H1 (cell line): Measurements from ENCODE around the gene PPP1CA. TPM values are rescaled to one million over a fixed set of nuclear protein-coding genes. Genes with fewer than 3 reads are reported as not detected.

Experiments used
- CTCF ChIA-PET: fragments of 300-600 bp; sonication (Branson Sonifier 250); formaldehyde crosslinking; loops from one replicate; lab custom pipeline; 2021; ENCODE audit not compliant: partially characterized antibody; lab: Charles Lee
- POLR2A ChIA-PET: fragments of 300-600 bp; sonication (Branson Sonifier 250); formaldehyde crosslinking; loops from one replicate; lab custom pipeline; 2021; ENCODE audit warnings: inconsistent platforms; ENCODE audit not compliant: partially characterized antibody; lab: Charles Lee
- DNase-seq, 2 experiments: peaks; one replicate each; pipeline versions ENCODE4 v3.0.0 to v3.0.0-alpha.2; 2010 to 2022; ENCODE audit warnings: low spot score in 2 of 2, low read depth in 1 of 2, mixed read lengths in 1 of 2
- FAIRE-seq: peaks from 2 replicates; lab custom pipeline; 2011; peaks lifted over from hg19 to GRCh38; lab: Jason Lieb, UNC
- H2AFZ ChIP-seq: 2 replicates; pipeline ENCODE4 v1.8.1; 2012; ENCODE audit warnings: low read length, inconsistent platforms
- H2AK5ac ChIP-seq: 2 replicates; pipeline ENCODE4 v1.6.1; 2013; ENCODE audit warnings: low read depth, low read length
- H2BK120ac ChIP-seq: replicated peaks from 2 replicates; pipeline ENCODE3; 2013; ENCODE audit warnings: low read depth, low read length, inconsistent platforms
- H2BK12ac ChIP-seq: 2 replicates; pipeline ENCODE4 v1.6.1; 2013; ENCODE audit warnings: low read depth, low read length
- H2BK15ac ChIP-seq: 2 replicates; pipeline ENCODE4 v1.6.1; 2013; ENCODE audit warnings: low read length
- H2BK20ac ChIP-seq: 2 replicates; pipeline ENCODE4 v1.6.1; 2013; ENCODE audit warnings: low read length
- H2BK5ac ChIP-seq: 2 replicates; pipeline ENCODE4 v1.6.1; 2013; ENCODE audit warnings: low read depth, low read length
- H3K14ac ChIP-seq: 2 replicates; pipeline ENCODE4 v1.6.1; 2013; ENCODE audit warnings: inconsistent platforms; ENCODE audit not compliant: insufficient read length
- H3K18ac ChIP-seq: 2 replicates; pipeline ENCODE4 v1.6.1; 2013; ENCODE audit warnings: low read length; ENCODE audit errors: extremely low read depth
- H3K23ac ChIP-seq: 2 replicates; pipeline ENCODE4 v1.6.1; 2013; ENCODE audit warnings: inconsistent platforms; ENCODE audit not compliant: insufficient read length
- H3K23me2 ChIP-seq: 2 replicates; pipeline ENCODE4 v1.6.1; 2013; ENCODE audit warnings: low read depth, low read length
- H3K27ac ChIP-seq: 2 replicates; pipeline ENCODE4 v1.6.1; 2011; ENCODE audit warnings: low read depth, low read length, inconsistent platforms
- H3K27me3 ChIP-seq, 4 experiments: replicated peaks in 1 of 4; 1 replicate in 1 of 4; 2 replicates in 3 of 4; pipeline versions ENCODE4 v1.6.1 to v1.8.1; 2011 to 2013; ENCODE audit warnings: low read length in 3 of 4, mild to moderate bottlenecking in 3 of 4, inconsistent platforms in 2 of 4, mixed read lengths in 2 of 4, moderate library complexity in 1 of 4; ENCODE audit not compliant: control insufficient read depth in 3 of 4, insufficient read depth in 3 of 4; ENCODE audit errors: extremely low read depth in 1 of 4
- H3K36me3 ChIP-seq, 4 experiments: 2 replicates each; pipeline versions ENCODE4 v1.6.1 to v1.8.1; 2011 to 2013; ENCODE audit warnings: mild to moderate bottlenecking in 4 of 4, low read length in 3 of 4, moderate library complexity in 2 of 4, control low read depth in 1 of 4, inconsistent platforms in 1 of 4; ENCODE audit not compliant: insufficient read depth in 4 of 4, control insufficient read depth in 2 of 4
- H3K4ac ChIP-seq: replicated peaks from 2 replicates; pipeline ENCODE3; 2013; ENCODE audit warnings: low read length, low read depth, mixed read lengths, inconsistent platforms; ENCODE audit not compliant: insufficient read length
- H3K4me1 ChIP-seq, 4 experiments: replicated peaks in 1 of 4; 1 replicate in 1 of 4; 2 replicates in 3 of 4; pipeline versions ENCODE4 v1.6.1 to v1.8.1; 2011 to 2013; ENCODE audit warnings: low read length in 3 of 4, inconsistent platforms in 2 of 4, mixed read lengths in 1 of 4; ENCODE audit not compliant: insufficient read depth in 4 of 4, control insufficient read depth in 3 of 4
- H3K4me2 ChIP-seq, 2 experiments: 2 replicates each; pipeline versions ENCODE4 v1.6.1 to v1.8.1; 2011 to 2013; ENCODE audit warnings: low read depth in 2 of 2, low read length in 2 of 2, control low read depth in 1 of 2, inconsistent platforms in 1 of 2, mild to moderate bottlenecking in 1 of 2; ENCODE audit not compliant: insufficient read depth in 1 of 2
- H3K4me3 ChIP-seq, 4 experiments: fragments of 200-600, 300-600 bp in 1 of 4; sonication (generic), shearing (Covaris generic), sonication (Bioruptor Twin) in 1 of 4; 2 replicates each; pipeline versions ENCODE4 v1.5.1 to v1.8.1; 2011 to 2016; ENCODE audit warnings: low read length in 4 of 4, low read depth in 3 of 4, control low read depth in 2 of 4, inconsistent platforms in 2 of 4, mild to moderate bottlenecking in 2 of 4, mixed read lengths in 1 of 4, moderate library complexity in 1 of 4; ENCODE audit not compliant: insufficient read depth in 2 of 4; ENCODE audit errors: extremely low read depth in 1 of 4
- H3K56ac ChIP-seq: replicated peaks from 2 replicates; pipeline ENCODE3; 2013; ENCODE audit warnings: low read depth, mild to moderate bottlenecking, mixed read lengths, low read length, inconsistent platforms; ENCODE audit not compliant: insufficient read length
- H3K79me1 ChIP-seq: 2 replicates; pipeline ENCODE4 v1.6.1; 2013; ENCODE audit warnings: low read depth, low read length, control low read depth
- H3K79me2 ChIP-seq, 2 experiments: 2 replicates each; pipeline versions ENCODE4 v1.6.1 to v1.8.1; 2012 to 2013; ENCODE audit warnings: low read length in 2 of 2, mild to moderate bottlenecking in 2 of 2, inconsistent platforms in 1 of 2; ENCODE audit not compliant: insufficient read depth in 2 of 2, control insufficient read depth in 1 of 2
- H3K9ac ChIP-seq, 4 experiments: replicated peaks in 1 of 4; 1 replicate in 1 of 4; 2 replicates in 3 of 4; pipeline versions ENCODE4 v1.6.1 to v1.8.1; 2011 to 2013; ENCODE audit warnings: low read depth in 3 of 4, low read length in 3 of 4, control low read depth in 2 of 4, mild to moderate bottlenecking in 2 of 4, moderate library complexity in 2 of 4, inconsistent platforms in 1 of 4; ENCODE audit errors: extremely low read depth in 1 of 4
- H3K9me3 ChIP-seq, 2 experiments: 2 replicates each; pipeline versions ENCODE4 v1.6.1 to v1.8.1; 2012 to 2013; ENCODE audit warnings: mild to moderate bottlenecking in 2 of 2, moderate library complexity in 2 of 2, control low read depth in 1 of 2, inconsistent platforms in 1 of 2, low read depth in 1 of 2, low read length in 1 of 2, mixed read lengths in 1 of 2; ENCODE audit not compliant: insufficient read depth in 2 of 2
- H4K20me1 ChIP-seq, 2 experiments: replicated peaks in 1 of 2; 2 replicates each; pipeline versions ENCODE3 to v1.8.1; 2011 to 2013; ENCODE audit warnings: inconsistent platforms in 2 of 2, low read length in 2 of 2, mild to moderate bottlenecking in 1 of 2; ENCODE audit not compliant: insufficient read depth in 2 of 2, control insufficient read depth in 1 of 2
- H4K5ac ChIP-seq: 2 replicates; pipeline ENCODE4 v1.6.1; 2013; ENCODE audit warnings: low read length, low read depth, mixed read lengths, inconsistent platforms; ENCODE audit not compliant: insufficient read length
- H4K8ac ChIP-seq: 2 replicates; pipeline ENCODE4 v1.8.0; 2013; ENCODE audit warnings: mild to moderate bottlenecking, moderate library complexity, low read length, inconsistent platforms; ENCODE audit not compliant: insufficient read depth; ENCODE audit errors: extremely low read depth
- H4K91ac ChIP-seq: replicated peaks from 2 replicates; pipeline ENCODE3; 2013; ENCODE audit warnings: low read length, mixed read lengths, inconsistent platforms; ENCODE audit not compliant: insufficient read length
- BRCA1 ChIP-seq: IDR thresholded peaks from 2 replicates; pipeline ENCODE4 v1.6.1; 2012; ENCODE audit warnings: low read depth, low read length, improper control_type of control experiment
- CHD1 ChIP-seq: IDR thresholded peaks from 2 replicates; pipeline ENCODE4 v1.6.1; 2012; ENCODE audit warnings: low read depth, low read length, improper control_type of control experiment
- E2F6 ChIP-seq: IDR thresholded peaks from 2 replicates; pipeline ENCODE4 v1.6.1; 2012; ENCODE audit warnings: inconsistent platforms
- GTF2F1 ChIP-seq: IDR thresholded peaks from 2 replicates; pipeline ENCODE4 v1.6.1; 2012; ENCODE audit warnings: low read depth, low read length, improper control_type of control experiment, borderline replicate concordance
- HDAC2 ChIP-seq, 2 experiments: fragments of 300-600 bp in 1 of 2; sonication (generic) in 1 of 2; IDR thresholded peaks; 2 replicates each; pipeline ENCODE4 v1.6.1; 2011 to 2012; ENCODE audit warnings: low read depth in 2 of 2, low read length in 2 of 2, mild to moderate bottlenecking in 2 of 2, moderate library complexity in 2 of 2, borderline replicate concordance in 1 of 2, inconsistent platforms in 1 of 2
- KDM5A ChIP-seq: fragments of 200-600 bp; IDR thresholded peaks from 2 replicates; pipeline ENCODE4 v1.7.1; 2012; ENCODE audit warnings: mild to moderate bottlenecking, low read length, inconsistent platforms, mixed read lengths
- SAP30 ChIP-seq: fragments of 300-600 bp; sonication (generic); IDR thresholded peaks from 2 replicates; pipeline ENCODE4 v1.7.1; 2012; ENCODE audit warnings: low read length, moderate library complexity, mild to moderate bottlenecking, inconsistent platforms; ENCODE audit not compliant: insufficient read depth, insufficient replicate concordance
- SP1 ChIP-seq: IDR thresholded peaks from 2 replicates; pipeline ENCODE4 v1.6.1; 2011; ENCODE audit warnings: low read depth, low read length
- SRF ChIP-seq: IDR thresholded peaks from 2 replicates; pipeline ENCODE4 v1.6.1; 2011; ENCODE audit warnings: mild to moderate bottlenecking, low read depth, low read length, moderate library complexity
- TAF7 ChIP-seq: optimal IDR thresholded peaks from 2 replicates; pipeline ENCODE3; 2011; ENCODE audit warnings: low read depth, mild to moderate bottlenecking, inconsistent platforms, low read length, moderate library complexity, borderline replicate concordance
- TEAD4 ChIP-seq: IDR thresholded peaks from 2 replicates; pipeline ENCODE4 v1.6.1; 2012; ENCODE audit warnings: low read depth, low read length, inconsistent platforms, mixed read lengths
- ZNF274 ChIP-seq: IDR thresholded peaks from 2 replicates; pipeline ENCODE4 v1.7.0; 2012; ENCODE audit warnings: low read length, borderline replicate concordance; ENCODE audit errors: extremely low read depth
- WGBS, 2 experiments: shearing (Covaris generic) in 1 of 2; methylation state at CpG; one replicate each; pipeline versions ENCODE4 v1.1.6 to v1.1.7; 2013 to 2015; ENCODE audit warnings: low lambda C conversion rate in 2 of 2, mixed read lengths in 2 of 2, inconsistent platforms in 1 of 2, low coverage in 1 of 2, missing lambda C conversion rate in 1 of 2; ENCODE audit not compliant: insufficient replicate concordance in 2 of 2, insufficient coverage in 1 of 2, insufficient read length in 1 of 2; ENCODE audit errors: extremely low coverage in 1 of 2, missing lambda C conversion rate in 1 of 2; 5-methylcytosine and 5-hydroxymethylcytosine counted together
- polyA plus RNA-seq, 7 experiments: library from polyadenylated mRNA; depleted of rRNA in 3 of 7; stranded (reverse) in 5 of 7; unstranded in 2 of 7; fragments of >200 nt in 5 of 7; fragments of 200-250 nt in 2 of 7; gene quantifications; 1 replicate in 5 of 7; 2 replicates in 1 of 7; 4 replicates in 1 of 7; pipeline versions ENCODE4 v1.2.1 to v1.2.3, GENCODE V29; 2011 to 2013; ENCODE audit warnings: missing spikeins in 2 of 7, mixed read lengths in 2 of 7
- total RNA-seq: library from RNA; stranded (reverse); fragmentation: NEBNext Ultra II Directional; extraction: Animal tissue kit (Norgen Biotek cat#: 25700); gene quantifications from 2 replicates; pipeline ENCODE4 v1.2.1, GENCODE V29; 2021
- TF ChIP-seq, protein P1 (sequence below): IDR thresholded peaks from 2 replicates; pipeline ENCODE4 v1.6.1; 2012; ENCODE audit warnings: inconsistent platforms

PPP1CA gene
- total and polyA plus RNA-seq, 2 of the 8 experiments (the other 6 are each of a cell fraction or from before 2014, with no cell fraction given) = 198 to 359 TPM

DNA sequence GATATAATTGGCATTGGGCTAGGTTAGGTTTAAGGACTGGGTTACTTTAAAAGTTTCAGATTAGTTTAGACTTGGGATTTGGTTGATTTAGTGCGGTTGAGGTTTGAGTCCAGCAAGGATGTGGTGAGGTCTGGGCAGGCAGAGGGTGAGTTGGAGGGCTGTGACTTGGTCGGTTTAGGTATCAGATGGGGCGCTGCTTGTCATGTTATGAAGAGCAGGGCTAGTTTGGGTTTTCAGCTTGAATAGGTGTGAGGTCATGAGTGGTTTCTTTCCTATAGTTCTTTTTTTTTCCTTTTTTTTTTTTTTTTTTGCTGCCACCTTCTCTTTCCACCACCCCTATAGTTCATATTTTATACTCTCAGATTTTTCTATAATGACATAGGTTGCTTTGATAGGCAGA, 33.0 kb downstream of the PPP1CA start:
- no peaks in the 10 kb centered on the region for H3K9me3 ChIP-seq
- POLR2A ChIA-PET = interaction anchor here (1.0 to 1.4 kb wide), 2 partner anchors 9 to 28 kb away, joined by 3 to 4 read pairs; no protein-coding TSS in a partner anchor
- no peaks in the 10 kb centered on the region for H3K36me3 ChIP-seq
- H3K4me1 ChIP-seq = peaks cover 0 to 26% (median 20%) of the 10 kb centered on the region in 4 experiments; a peak in 6 of 7 replicates
- H3K14ac ChIP-seq = no peak overlapping the region
- no peak overlapping the region for H3K4ac ChIP-seq
- H2BK12ac ChIP-seq = 0 out of 2 replicates have a peak overlapping the region, but pooled peaks have one; percentile 2
- peaks cover 0 to 33% (median 26%) of the 10 kb centered on the region in 4 experiments; a peak in 6 of 7 replicates for H3K27me3 ChIP-seq
- 84% methylated on average over 3 of the region's 3 CpGs; no CpG with 5 or more reads in 1 of the 2 experiments for WGBS, 2 experiments
- no peak overlapping the region for H2BK15ac ChIP-seq
- H4K8ac ChIP-seq = no peak overlapping the region
- DNase-seq (no peak), FAIRE-seq (no peak)
- H3K18ac ChIP-seq = no peak overlapping the region
- H2AFZ ChIP-seq = no peak overlapping the region
- H3K23ac ChIP-seq = no peak overlapping the region
- no peak overlapping the region for H4K5ac ChIP-seq
- peaks cover 0 to 3% of the 10 kb centered on the region in 2 experiments for H4K20me1 ChIP-seq
- no peak overlapping the region for H2AK5ac ChIP-seq
- peaks cover 9% of the 10 kb centered on the region; the same call in 1 of the 2 replicates for H3K23me2 ChIP-seq
- no peak overlapping the region for H3K4me3 ChIP-seq
- no peak overlapping the region for H3K4me2 ChIP-seq
- no peak overlapping the region for H2BK5ac ChIP-seq
- H2BK20ac ChIP-seq = no peak overlapping the region
- H3K27ac ChIP-seq = no peak overlapping the region
- CTCF ChIA-PET = interaction anchor here (2.7 to 34.8 kb wide), 4 partner anchors 10 to 20 kb away, joined by 10 to 1305 read pairs (median 112); partner anchors contain the start of genes POLD4 and RAD9A
- H3K79me2 ChIP-seq = no peaks in the 10 kb centered on the region
- H3K9ac ChIP-seq = no peak overlapping the region
- H3K79me1 ChIP-seq = no peaks in the 10 kb centered on the region
- H4K91ac ChIP-seq = no peak overlapping the region
- H3K56ac ChIP-seq = no peak overlapping the region
- H2BK120ac ChIP-seq = no peak overlapping the region
- TF ChIP-seq BRCA1 (no peak), CHD1 (no peak), SP1 (no peak), KDM5A (no peak), SAP30 (no peak), SRF (no peak), GTF2F1 (no peak), TEAD4 (no peak), TAF7 (no peak), E2F6 (no peak), HDAC2 (IDR thresholded peaks at IDR 0.05; ENCODE audit: borderline replicate concordance in 1 of 2, low read depth in 2 of 2, low read length in 2 of 2) (no peak), ZNF274 (no peak)
- TF ChIP-seq, protein P1, sequence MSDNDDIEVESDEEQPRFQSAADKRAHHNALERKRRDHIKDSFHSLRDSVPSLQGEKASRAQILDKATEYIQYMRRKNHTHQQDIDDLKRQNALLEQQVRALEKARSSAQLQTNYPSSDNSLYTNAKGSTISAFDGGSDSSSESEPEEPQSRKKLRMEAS = no peak
